ENCODE measurements around the gene LSM10.

DNA sequence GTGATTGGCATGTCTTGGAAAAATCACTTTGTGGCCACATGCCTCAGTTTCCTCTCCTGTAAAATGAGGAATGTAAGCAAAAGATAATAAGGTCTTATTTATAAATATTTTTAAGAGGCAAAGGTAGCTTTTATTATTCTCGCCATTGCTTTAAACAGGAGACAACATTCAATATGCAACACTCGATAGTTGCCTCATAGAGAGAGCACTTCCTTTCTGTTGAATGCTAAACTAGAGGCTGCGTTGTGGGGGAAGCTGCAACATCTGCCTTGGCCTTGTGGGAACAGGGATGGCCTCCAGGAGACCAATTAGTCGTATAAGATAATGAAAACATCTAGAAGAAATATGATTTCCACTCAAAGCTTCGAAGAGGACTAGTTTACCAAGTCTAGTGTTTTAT lies 49.0 kb upstream of the LSM10 start:
- no peak for TF ChIP-seq POLR2A (IDR thresholded peaks at IDR 0.05)
- TF ChIP-seq, protein P1, sequence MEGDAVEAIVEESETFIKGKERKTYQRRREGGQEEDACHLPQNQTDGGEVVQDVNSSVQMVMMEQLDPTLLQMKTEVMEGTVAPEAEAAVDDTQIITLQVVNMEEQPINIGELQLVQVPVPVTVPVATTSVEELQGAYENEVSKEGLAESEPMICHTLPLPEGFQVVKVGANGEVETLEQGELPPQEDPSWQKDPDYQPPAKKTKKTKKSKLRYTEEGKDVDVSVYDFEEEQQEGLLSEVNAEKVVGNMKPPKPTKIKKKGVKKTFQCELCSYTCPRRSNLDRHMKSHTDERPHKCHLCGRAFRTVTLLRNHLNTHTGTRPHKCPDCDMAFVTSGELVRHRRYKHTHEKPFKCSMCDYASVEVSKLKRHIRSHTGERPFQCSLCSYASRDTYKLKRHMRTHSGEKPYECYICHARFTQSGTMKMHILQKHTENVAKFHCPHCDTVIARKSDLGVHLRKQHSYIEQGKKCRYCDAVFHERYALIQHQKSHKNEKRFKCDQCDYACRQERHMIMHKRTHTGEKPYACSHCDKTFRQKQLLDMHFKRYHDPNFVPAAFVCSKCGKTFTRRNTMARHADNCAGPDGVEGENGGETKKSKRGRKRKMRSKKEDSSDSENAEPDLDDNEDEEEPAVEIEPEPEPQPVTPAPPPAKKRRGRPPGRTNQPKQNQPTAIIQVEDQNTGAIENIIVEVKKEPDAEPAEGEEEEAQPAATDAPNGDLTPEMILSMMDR (IDR thresholded peaks at IDR 0.05), result no peak

Measured in lower leg skin (tissue), 3 donors.